Fibroblast of lung (primary cell): ENCODE data around the gene RAB11FIP5.

ENCODE experiments used
- EZH2 ChIP-seq: IDR thresholded peaks from 2 replicates; pipeline ENCODE4 v1.5.1; 2012; ENCODE audit warnings: low read length, control low read depth, mild to moderate bottlenecking; ENCODE audit errors: missing control alignments
- TF ChIP-seq, protein P1 (sequence below), 2 donors: IDR thresholded peaks in 1 of 2; conservative IDR thresholded peaks in 1 of 2; 1 replicate in 1 of 2; 2 replicates in 1 of 2; pipeline ENCODE4 v1.5.1; 2011 to 2012; ENCODE audit warnings: low read length in 2 of 2, control low read depth in 1 of 2, inconsistent platforms in 1 of 2, low read depth in 1 of 2, mild to moderate bottlenecking in 1 of 2

DNA sequence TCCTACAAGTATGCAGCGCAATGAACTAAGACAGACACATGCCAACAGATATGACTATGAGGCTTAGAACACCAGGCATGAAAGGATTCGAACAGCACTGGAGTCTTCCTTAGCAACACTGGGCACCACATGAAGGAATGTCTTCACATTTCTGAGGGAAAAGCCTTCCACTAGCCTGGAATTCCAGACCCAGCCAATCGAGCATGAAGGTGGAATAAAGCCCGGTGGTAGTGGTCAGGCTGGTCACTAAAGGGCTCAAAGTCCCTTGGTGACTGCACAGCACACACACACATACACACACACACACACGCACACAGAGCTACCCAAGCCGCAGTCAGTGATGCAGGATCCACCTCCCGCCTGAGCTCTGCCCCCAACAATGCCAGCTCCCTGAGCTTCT lies 21.6 kb downstream of the RAB11FIP5 start:
- TF ChIP-seq, protein P1, sequence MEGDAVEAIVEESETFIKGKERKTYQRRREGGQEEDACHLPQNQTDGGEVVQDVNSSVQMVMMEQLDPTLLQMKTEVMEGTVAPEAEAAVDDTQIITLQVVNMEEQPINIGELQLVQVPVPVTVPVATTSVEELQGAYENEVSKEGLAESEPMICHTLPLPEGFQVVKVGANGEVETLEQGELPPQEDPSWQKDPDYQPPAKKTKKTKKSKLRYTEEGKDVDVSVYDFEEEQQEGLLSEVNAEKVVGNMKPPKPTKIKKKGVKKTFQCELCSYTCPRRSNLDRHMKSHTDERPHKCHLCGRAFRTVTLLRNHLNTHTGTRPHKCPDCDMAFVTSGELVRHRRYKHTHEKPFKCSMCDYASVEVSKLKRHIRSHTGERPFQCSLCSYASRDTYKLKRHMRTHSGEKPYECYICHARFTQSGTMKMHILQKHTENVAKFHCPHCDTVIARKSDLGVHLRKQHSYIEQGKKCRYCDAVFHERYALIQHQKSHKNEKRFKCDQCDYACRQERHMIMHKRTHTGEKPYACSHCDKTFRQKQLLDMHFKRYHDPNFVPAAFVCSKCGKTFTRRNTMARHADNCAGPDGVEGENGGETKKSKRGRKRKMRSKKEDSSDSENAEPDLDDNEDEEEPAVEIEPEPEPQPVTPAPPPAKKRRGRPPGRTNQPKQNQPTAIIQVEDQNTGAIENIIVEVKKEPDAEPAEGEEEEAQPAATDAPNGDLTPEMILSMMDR (conservative IDR thresholded peaks at IDR 0.05 in 1 of 2, IDR thresholded peaks at IDR 0.05 in 1 of 2; ENCODE audit: low read depth in 1 of 2, low read length in 2 of 2) = no peak
- no peak for TF ChIP-seq EZH2
